ENCODE data around the gene NFYA. TPM values are rescaled to one million over a fixed set of nuclear protein-coding genes. Genes with fewer than 3 reads are reported as not detected.
A peak's percentile ranks its signal among the peaks of the same experiment; 100 is the strongest.

Gene NFYA
- total and polyA plus RNA-seq, 2 of the 13 experiments (the other 11 are each of a cell fraction or from before 2014, with no cell fraction given): 16.0 to 22.9 TPM

GRCh38 chr6:41073203-41073967 is 611 bp downstream of the NFYA start (continued):
- no peak for TF ChIP-seq ZNF18 (CRISPR knock-in tag; IDR thresholded peaks at IDR 0.05; ENCODE audit: insufficient replicate concordance)
- peak; percentile 75; the same call in 1 of the 2 replicates for TF ChIP-seq FOXM1 (CRISPR knock-in tag; IDR thresholded peaks at IDR 0.05)
- TF ChIP-seq, protein P1, sequence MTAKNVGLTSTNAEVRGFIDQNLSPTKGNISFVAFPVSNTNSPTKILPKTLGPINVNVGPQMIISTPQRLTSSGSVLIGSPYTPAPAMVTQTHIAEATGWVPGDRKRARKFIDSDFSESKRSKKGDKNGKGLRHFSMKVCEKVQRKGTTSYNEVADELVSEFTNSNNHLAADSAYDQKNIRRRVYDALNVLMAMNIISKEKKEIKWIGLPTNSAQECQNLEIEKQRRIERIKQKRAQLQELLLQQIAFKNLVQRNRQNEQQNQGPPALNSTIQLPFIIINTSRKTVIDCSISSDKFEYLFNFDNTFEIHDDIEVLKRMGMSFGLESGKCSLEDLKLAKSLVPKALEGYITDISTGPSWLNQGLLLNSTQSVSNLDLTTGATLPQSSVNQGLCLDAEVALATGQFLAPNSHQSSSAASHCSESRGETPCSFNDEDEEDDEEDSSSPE (CRISPR knock-in tag; IDR thresholded peaks at IDR 0.05): no peak
- TF ChIP-seq, protein P2, sequence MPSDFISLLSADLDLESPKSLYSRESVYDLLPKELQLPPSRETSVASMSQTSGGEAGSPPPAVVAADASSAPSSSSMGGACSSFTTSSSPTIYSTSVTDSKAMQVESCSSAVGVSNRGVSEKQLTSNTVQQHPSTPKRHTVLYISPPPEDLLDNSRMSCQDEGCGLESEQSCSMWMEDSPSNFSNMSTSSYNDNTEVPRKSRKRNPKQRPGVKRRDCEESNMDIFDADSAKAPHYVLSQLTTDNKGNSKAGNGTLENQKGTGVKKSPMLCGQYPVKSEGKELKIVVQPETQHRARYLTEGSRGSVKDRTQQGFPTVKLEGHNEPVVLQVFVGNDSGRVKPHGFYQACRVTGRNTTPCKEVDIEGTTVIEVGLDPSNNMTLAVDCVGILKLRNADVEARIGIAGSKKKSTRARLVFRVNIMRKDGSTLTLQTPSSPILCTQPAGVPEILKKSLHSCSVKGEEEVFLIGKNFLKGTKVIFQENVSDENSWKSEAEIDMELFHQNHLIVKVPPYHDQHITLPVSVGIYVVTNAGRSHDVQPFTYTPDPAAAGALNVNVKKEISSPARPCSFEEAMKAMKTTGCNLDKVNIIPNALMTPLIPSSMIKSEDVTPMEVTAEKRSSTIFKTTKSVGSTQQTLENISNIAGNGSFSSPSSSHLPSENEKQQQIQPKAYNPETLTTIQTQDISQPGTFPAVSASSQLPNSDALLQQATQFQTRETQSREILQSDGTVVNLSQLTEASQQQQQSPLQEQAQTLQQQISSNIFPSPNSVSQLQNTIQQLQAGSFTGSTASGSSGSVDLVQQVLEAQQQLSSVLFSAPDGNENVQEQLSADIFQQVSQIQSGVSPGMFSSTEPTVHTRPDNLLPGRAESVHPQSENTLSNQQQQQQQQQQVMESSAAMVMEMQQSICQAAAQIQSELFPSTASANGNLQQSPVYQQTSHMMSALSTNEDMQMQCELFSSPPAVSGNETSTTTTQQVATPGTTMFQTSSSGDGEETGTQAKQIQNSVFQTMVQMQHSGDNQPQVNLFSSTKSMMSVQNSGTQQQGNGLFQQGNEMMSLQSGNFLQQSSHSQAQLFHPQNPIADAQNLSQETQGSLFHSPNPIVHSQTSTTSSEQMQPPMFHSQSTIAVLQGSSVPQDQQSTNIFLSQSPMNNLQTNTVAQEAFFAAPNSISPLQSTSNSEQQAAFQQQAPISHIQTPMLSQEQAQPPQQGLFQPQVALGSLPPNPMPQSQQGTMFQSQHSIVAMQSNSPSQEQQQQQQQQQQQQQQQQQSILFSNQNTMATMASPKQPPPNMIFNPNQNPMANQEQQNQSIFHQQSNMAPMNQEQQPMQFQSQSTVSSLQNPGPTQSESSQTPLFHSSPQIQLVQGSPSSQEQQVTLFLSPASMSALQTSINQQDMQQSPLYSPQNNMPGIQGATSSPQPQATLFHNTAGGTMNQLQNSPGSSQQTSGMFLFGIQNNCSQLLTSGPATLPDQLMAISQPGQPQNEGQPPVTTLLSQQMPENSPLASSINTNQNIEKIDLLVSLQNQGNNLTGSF (CRISPR knock-in tag; IDR thresholded peaks at IDR 0.05): peak; percentile 61; the same call in 1 of the 2 replicates
- no peak for TF ChIP-seq ZNF20 (CRISPR knock-in tag; IDR thresholded peaks at IDR 0.05)
- TF ChIP-seq KAT7 (CRISPR knock-in tag; IDR thresholded peaks at IDR 0.05; ENCODE audit: borderline replicate concordance): no peak
- no peak for TF ChIP-seq IKZF4 (CRISPR knock-in tag; IDR thresholded peaks at IDR 0.05; ENCODE audit: borderline replicate concordance, low read depth, not compliant biosample characterization)
- TF ChIP-seq, protein P3, sequence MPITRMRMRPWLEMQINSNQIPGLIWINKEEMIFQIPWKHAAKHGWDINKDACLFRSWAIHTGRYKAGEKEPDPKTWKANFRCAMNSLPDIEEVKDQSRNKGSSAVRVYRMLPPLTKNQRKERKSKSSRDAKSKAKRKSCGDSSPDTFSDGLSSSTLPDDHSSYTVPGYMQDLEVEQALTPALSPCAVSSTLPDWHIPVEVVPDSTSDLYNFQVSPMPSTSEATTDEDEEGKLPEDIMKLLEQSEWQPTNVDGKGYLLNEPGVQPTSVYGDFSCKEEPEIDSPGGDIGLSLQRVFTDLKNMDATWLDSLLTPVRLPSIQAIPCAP (CRISPR knock-in tag; IDR thresholded peaks at IDR 0.05; ENCODE audit: low read depth): no peak
- TF ChIP-seq, protein P4, sequence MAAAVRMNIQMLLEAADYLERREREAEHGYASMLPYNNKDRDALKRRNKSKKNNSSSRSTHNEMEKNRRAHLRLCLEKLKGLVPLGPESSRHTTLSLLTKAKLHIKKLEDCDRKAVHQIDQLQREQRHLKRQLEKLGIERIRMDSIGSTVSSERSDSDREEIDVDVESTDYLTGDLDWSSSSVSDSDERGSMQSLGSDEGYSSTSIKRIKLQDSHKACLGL (CRISPR knock-in tag; IDR thresholded peaks at IDR 0.05): no peak; the same call in 1 of the 2 replicates
- TF ChIP-seq LBX2 (CRISPR knock-in tag; IDR thresholded peaks at IDR 0.05; ENCODE audit: borderline replicate concordance): no peak
- 0 out of 2 replicates have a peak, but pooled peaks have one; percentile 39 for TF ChIP-seq ESRRA (CRISPR knock-in tag; IDR thresholded peaks at IDR 0.05; ENCODE audit: low read depth)
- TF ChIP-seq, protein P5, sequence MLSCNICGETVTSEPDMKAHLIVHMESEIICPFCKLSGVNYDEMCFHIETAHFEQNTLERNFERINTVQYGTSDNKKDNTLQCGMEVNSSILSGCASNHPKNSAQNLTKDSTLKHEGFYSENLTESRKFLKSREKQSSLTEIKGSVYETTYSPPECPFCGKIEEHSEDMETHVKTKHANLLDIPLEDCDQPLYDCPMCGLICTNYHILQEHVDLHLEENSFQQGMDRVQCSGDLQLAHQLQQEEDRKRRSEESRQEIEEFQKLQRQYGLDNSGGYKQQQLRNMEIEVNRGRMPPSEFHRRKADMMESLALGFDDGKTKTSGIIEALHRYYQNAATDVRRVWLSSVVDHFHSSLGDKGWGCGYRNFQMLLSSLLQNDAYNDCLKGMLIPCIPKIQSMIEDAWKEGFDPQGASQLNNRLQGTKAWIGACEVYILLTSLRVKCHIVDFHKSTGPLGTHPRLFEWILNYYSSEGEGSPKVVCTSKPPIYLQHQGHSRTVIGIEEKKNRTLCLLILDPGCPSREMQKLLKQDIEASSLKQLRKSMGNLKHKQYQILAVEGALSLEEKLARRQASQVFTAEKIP (CRISPR knock-in tag; IDR thresholded peaks at IDR 0.05; ENCODE audit: borderline replicate concordance): no peak
